Activated CD4-positive, alpha-beta T cell treated with anti-CD3 and anti-CD28 coated beads, Interleukin-2, amount 50 U/mL, for 16 hours (primary cell): ENCODE results near the gene SLC38A9.
A peak's percentile ranks its signal among the peaks of the same experiment; 100 is the strongest.
"Not testable (repeated sequence)": the region's sequence is repeated elsewhere in the genome, so short reads cannot be mapped to it uniquely, and the experiment has no call there.

Source experiments
- DNase-seq: peaks from one replicate; pipeline ENCODE4 v3.0.0-alpha.2; 2020

The SLC38A9 gene

GRCh38 chr5:55712023-55712859, at the start of gene SLC38A9:
SLC38A9 (minus strand) TSS chr5:55712324; CDS start chr5:55697958, 14,366 bp downstream.
- peak; percentile 95 for DNase-seq

GRCh38 chr5:55761721-55762120, 49.6 kb upstream of the SLC38A9 start:
- not testable (repeated sequence) for DNase-seq

- DNase-seq, result no peak
Observed at GRCh38 chr5:55758714-55759113, 46.6 kb upstream of the SLC38A9 start.

- DNase-seq, result peak; percentile 24
Observed at GRCh38 chr5:55758231-55758630, 46.1 kb upstream of the SLC38A9 start.

- no peak for DNase-seq
Observed at GRCh38 chr5:55750499-55750898, 38.4 kb upstream of the SLC38A9 start.

- no peak for DNase-seq
Observed at GRCh38 chr5:55750063-55750462, 37.9 kb upstream of the SLC38A9 start.

- no peak for DNase-seq
Observed at GRCh38 chr5:55749387-55749786, 37.3 kb upstream of the SLC38A9 start.

GRCh38 chr5:55747778-55748318, 35.7 kb upstream of the SLC38A9 start:
- no peak for DNase-seq

- no peak for DNase-seq
Observed at GRCh38 chr5:55742778-55743177, 30.7 kb upstream of the SLC38A9 start.

GRCh38 chr5:55737793-55738192, 25.7 kb upstream of the SLC38A9 start, which contains the start of gene DDX4:
DDX4 (plus strand) TSS chr5:55738061; CDS start chr5:55738964, 903 bp downstream.
- DNase-seq, result no peak

GRCh38 chr5:55734658-55735057, 22.5 kb upstream of the SLC38A9 start:
- no peak for DNase-seq

GRCh38 chr5:55732585-55732984, 20.5 kb upstream of the SLC38A9 start:
- DNase-seq, result no peak

- DNase-seq, result no peak
Observed at GRCh38 chr5:55731848-55732247, 19.7 kb upstream of the SLC38A9 start.

- DNase-seq, result no peak
Observed at GRCh38 chr5:55724281-55724680, 12.2 kb upstream of the SLC38A9 start.

- no peak for DNase-seq
Observed at GRCh38 chr5:55720188-55720703, 8.1 kb upstream of the SLC38A9 start.

GRCh38 chr5:55719026-55719425, 6.9 kb upstream of the SLC38A9 start:
- not testable (repeated sequence) for DNase-seq

- DNase-seq, result no peak
Observed at GRCh38 chr5:55715519-55716078, 3.5 kb upstream of the SLC38A9 start.

GRCh38 chr5:55714749-55715148, 2.6 kb upstream of the SLC38A9 start:
- DNase-seq, result no peak

GRCh38 chr5:55714339-55714738, 2.2 kb upstream of the SLC38A9 start:
- DNase-seq, result no peak

- DNase-seq, result no peak
Observed at GRCh38 chr5:55713871-55714270, 1.7 kb upstream of the SLC38A9 start.

- DNase-seq, result no peak
Observed at GRCh38 chr5:55711507-55712022, 559 bp downstream of the SLC38A9 start.

GRCh38 chr5:55708732-55709131, 3.4 kb downstream of the SLC38A9 start:
- DNase-seq, result peak; percentile 51

GRCh38 chr5:55706230-55706629, 5.9 kb downstream of the SLC38A9 start:
- DNase-seq, result no peak
